Pulmonary artery endothelial cell (primary cell): ENCODE measurements around the gene FAM156A. TPM values are rescaled to one million over a fixed set of nuclear protein-coding genes. Genes with fewer than 3 reads are reported as not detected.
"Not testable (repeated sequence)": the region's sequence is repeated elsewhere in the genome, so short reads cannot be mapped to it uniquely, and the experiment has no call there.

Experiments
- DNase-seq: peaks from one replicate; pipeline ENCODE4 v3.0.0-alpha.2; 2011; ENCODE audit warnings: low read depth, low spot score
- total RNA-seq: library from RNA; depleted of rRNA; stranded (reverse); fragments of >200 nt; gene quantifications from 2 replicates; pipeline ENCODE4 v1.2.3, GENCODE V29; 2014

FAM156A gene
- total RNA-seq, result 3.7 and 7.4 TPM in 2 replicates

- DNase-seq, result not testable (repeated sequence)
Observed at GRCh38 chrX:52958113-52958959, at the start of gene FAM156A. Gene FAM156A, minus strand, starts transcription at chrX:52958518. Its CDS starts 9,930 bp downstream, at chrX:52948588.

GRCh38 chrX:53005327-53005726, 47.0 kb upstream of the FAM156A start:
- no peak for DNase-seq

GRCh38 chrX:53004811-53005210, 46.5 kb upstream of the FAM156A start:
- no peak for DNase-seq

- no peak for DNase-seq
Observed at GRCh38 chrX:53004038-53004437, 45.7 kb upstream of the FAM156A start.

- no peak for DNase-seq
Observed at GRCh38 chrX:53003111-53003510, 44.8 kb upstream of the FAM156A start.

- no peak for DNase-seq
Observed at GRCh38 chrX:53001958-53002357, 43.6 kb upstream of the FAM156A start.

DNA sequence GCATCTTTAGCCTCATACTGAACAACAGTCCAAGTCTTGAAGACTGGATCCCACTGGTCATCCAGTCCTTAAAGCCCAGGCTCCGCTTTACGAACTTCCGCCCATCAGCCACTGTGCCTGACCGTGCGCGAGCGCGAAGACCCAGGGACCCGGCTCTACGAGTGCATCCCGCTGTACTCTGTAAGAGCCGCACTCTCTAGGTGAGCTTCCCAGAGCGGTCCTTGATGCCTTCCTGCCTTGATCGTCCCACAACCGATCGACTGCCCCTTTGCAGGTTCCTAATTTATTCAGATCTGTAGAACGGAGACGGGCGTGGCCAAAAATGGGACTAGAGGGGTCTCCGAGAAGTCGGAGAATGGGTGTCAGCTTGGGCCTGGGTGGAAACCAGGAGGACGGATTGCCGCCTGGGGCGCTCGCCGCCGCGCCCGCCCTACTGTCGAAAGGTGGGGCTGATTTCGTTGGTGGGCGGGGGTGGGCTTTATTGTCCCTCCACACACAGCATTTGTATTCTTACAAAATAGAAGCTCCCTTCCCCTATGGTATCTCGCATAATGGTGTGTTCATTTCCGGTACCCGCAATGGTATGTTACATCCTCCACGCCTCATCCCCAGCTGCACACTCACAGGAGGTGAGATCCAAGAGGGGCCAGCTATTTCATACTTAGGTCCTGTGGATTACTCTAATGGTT, 42.3 kb upstream of the FAM156A start:
- DNase-seq, result no peak

GRCh38 chrX:52995987-52996331, 37.6 kb upstream of the FAM156A start:
- DNase-seq, result no peak

DNA sequence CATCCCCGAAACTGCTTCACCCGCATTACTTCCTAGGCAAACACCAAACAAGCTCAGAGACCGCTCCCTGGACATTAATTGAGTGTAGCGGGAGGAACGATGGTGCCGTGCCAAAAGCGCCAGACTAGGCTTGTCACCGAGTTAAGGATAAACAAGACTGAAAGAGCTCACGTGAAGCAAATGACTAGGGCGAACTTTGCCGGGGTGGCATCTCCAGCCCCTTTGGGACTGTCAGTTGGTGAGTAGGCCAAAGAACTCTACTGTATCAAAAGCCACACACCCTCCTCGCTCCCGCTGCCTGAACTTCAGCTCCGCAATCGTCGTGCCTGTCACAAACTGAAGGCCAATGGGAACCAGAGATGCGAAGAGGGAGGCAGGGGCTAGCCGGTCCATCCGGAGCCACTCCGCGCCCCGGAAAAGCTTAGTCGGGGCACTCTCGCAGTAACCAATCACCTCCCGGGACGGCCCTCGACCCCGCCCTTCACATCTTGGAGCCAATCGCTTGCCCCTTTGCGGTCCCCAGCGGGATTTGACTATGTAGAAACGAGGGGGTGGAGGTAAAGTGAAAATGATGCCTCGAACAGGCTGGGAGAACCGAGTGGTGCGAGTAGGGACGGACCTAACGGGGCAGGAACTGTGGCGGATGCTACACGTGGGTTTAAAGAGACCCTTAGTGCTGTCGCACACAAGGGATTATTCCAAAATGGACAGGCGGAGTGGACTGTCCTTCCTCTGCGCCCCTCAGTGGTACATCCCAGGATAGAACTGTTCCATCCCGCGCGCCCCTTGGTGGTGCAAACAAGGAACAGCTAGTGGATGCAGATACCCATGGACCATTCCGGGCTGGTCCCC, 37.0 kb upstream of the FAM156A start:
- peak; percentile 79 for DNase-seq

DNA sequence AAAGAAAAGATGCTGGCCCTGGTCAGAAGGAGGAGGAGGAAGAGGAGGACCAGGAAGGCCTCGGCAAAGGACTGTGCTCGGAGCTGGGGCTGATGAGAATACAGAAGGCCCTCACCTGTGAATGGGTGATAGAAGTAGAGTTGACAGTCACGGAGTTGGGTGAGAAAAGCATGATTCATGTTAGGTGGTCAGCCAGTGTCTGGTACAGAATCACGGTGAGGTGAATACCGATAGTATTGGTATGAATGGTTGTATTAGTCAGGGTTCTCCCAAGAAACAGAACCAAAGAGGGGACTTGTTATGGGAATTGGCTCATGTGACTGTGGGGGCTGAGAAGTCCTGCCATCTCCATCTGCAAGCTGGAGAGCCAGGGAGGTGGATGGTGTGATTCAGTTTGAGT, 32.5 kb upstream of the FAM156A start:
- no peak for DNase-seq

DNA sequence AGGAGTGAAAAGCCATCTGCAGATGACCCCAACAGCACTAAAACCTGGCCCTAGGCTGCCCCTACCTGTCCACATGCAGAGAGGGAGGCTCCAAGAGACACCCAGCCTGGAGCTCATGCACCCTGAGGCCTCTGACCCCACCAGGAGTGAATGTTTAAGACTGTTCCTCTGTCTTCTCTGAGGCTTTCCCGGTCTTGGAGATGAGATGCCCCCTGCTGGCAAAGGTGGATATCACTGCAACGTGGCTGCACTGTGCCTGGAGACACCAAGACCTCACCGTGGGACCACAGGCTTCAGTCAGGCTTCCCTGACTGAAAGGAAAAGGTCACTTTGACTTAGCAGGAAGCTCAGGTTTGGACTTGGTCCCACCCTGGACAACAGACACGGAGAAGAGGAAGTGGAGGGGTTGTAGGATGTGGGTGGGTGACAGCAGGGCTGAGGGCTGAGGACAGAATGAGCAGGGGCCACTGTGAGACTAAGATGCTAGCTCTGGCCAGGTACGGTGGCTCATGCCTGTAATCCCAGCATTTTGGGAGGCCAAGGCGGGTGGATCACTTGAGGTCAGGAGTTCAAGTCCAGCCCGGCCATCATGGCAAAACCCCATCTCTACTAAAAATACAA, 31.8 kb upstream of the FAM156A start:
- DNase-seq, result not testable (repeated sequence)

- DNase-seq, result no peak
Observed at GRCh38 chrX:52988985-52989917, 30.9 kb upstream of the FAM156A start.

- no peak for DNase-seq
Observed at GRCh38 chrX:52983321-52984000, 25.1 kb upstream of the FAM156A start.

- DNase-seq, result no peak
Observed at GRCh38 chrX:52979993-52980392, 21.7 kb upstream of the FAM156A start.

GRCh38 chrX:52979568-52979967, 21.2 kb upstream of the FAM156A start:
- no peak for DNase-seq

- no peak for DNase-seq
Observed at GRCh38 chrX:52977953-52978352, 19.6 kb upstream of the FAM156A start.

- DNase-seq, result not testable (repeated sequence)
Observed at GRCh38 chrX:52975576-52975975, 17.3 kb upstream of the FAM156A start.

DNA sequence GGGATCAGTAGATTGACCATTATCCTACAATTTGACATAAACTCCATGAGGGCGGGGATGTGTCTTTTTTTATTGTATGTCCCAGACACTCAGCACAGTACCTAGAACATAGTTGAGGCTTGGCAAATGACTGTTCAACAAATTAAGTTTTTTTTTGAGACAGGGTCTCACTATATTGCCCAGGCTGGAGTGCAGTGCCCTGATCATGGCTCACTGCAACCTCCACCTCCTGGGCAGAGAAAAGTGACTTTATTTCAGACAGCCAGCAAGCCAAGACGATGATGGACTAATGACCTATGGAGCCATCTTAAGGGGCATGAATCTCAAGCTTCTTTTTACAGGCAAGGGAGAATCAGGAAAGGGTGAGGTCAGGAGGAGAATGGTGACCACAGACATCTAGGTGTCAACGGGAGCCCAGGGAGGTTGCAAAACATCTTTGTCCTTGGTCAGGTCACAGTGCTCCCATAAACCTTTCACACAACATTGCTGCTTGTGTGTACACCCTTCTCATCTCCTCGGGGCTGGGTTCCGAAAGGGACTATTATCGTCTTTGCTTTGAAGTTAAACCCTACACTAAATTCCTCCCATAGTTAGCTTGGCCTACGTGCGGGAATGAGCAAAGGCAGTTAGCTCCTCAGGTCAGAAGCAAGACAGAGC, 16.1 kb upstream of the FAM156A start:
- not testable (repeated sequence) for DNase-seq

GRCh38 chrX:52967922-52968321, 9.6 kb upstream of the FAM156A start:
- DNase-seq, result not testable (repeated sequence)
